ENCODE measurements around the gene THYN1.

GRCh38 chr11:134266841-134267251, 13.7 kb upstream of the THYN1 start:
- TF ChIP-seq CTCF (IDR thresholded peaks at IDR 0.05) (no peak), ZFX (IDR thresholded peaks at IDR 0.05; ENCODE audit: borderline replicate concordance) (no peak)

Measured in 22Rv1 (cell line).